Middle frontal gyrus (tissue), 1 donor: ENCODE data around the gene PNMA8C.

Experiments
- DNase-seq: peaks from one replicate; pipeline ENCODE4 v3.0.0-alpha.2; 2015; ENCODE audit warnings: low spot score; ENCODE audit errors: extremely low spot score

PNMA8C gene

GRCh38 chr19:46428239-46429135, at the start of gene PNMA8C:
Gene PNMA8C (minus strand): TSS chr19:46428936. CDS start chr19:46428359, 577 bp downstream.
- DNase-seq = peak; percentile 75

GRCh38 chr19:46475986-46476385, 47.2 kb upstream of the PNMA8C start:
- DNase-seq = no peak

DNA sequence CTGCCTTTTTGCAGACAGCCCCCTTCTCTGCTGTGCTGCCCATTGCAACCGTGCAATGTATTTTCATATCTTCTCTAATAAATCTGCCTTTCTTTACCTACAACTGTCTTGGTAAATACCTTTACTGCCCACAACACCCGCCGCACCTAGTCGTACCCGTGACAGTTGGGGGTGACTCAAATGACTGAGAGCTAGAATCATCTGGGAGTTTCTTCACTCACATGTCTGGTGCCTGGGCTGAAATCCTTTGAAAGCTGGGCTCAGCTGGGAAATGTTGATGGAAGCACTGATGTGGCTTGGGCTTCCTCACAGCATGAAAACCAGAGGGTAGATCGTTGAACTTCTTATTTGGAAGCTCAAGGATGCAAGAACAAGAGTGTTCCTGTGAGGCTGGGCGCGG, 45.5 kb upstream of the PNMA8C start:
- no peak for DNase-seq

- DNase-seq = no peak
Measured at GRCh38 chr19:46472592-46472991, 43.9 kb upstream of the PNMA8C start.

DNA sequence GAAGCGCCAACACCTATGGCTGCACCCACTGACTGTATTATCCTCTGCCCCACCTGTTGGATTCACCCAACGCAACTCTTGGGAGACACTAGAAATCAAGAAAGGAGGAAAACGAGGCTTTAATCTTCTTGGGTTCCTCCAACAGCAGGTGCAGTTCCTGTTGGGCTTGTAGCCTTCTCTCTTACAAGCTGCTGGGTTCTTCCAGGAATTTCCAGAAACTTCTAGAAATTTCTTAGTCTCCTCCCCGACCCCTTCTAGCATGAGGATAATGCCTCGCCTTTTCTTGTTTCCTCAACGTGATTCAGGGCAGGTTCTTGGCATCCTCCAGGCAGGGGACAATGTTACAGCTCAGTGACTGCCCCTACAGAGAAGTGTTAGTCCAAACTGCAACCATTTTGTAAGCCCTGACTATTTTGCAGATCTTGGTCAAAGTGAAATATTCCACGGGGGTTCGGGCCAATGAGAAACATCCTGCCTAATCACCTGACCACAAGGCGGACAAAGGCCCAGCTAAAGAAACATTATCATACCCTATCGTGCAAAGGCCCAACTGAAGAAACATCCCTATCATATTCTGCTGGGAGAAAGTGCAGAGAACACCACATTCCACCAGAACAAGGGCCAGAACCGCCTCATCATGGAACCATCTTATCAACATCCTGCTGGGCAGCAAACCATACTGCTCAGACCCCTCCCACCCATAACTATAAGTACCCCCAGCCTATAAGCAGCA, 43.2 kb upstream of the PNMA8C start:
- DNase-seq = no peak

- peak; percentile 73 for DNase-seq
Measured at GRCh38 chr19:46471116-46471733, 42.5 kb upstream of the PNMA8C start, which contains the start of gene PNMA8A. Gene PNMA8A (minus strand): TSS chr19:46471563. CDS start chr19:46471035, 528 bp downstream.

GRCh38 chr19:46470376-46470775, 41.6 kb upstream of the PNMA8C start:
- no peak for DNase-seq

GRCh38 chr19:46469541-46470185, 40.9 kb upstream of the PNMA8C start:
- DNase-seq = no peak

DNA sequence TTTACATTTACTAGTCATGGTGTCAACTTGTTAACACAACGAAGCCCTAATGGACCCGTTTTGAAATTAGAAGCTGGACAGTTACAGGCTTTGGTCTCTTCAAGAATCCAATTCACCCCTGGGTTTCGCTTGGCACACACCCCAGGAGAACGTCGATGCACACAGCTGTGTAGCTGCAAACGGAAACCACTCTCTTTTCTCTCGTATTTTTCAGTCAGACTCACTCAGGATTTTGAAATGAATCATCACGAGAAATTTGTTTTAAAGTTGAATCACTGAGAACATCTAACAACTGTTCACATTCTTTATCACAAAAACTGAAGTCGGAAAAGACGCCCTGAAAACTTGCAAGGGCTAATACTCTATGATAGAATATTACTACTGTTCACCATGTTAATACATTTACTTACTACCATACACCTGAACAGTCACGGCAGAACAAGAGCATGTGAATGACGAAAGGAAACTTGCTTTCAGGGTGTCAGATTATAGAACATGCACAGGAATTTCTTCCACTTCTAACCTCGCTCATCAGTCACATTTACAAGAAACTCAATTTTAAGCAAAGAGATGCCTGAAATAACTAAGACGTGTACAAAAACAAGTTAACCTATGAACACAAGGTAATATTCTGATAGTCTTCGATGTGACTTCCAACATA, 37.9 kb upstream of the PNMA8C start:
- DNase-seq = no peak

- no peak for DNase-seq
Measured at GRCh38 chr19:46463516-46463915, 34.8 kb upstream of the PNMA8C start.

DNA sequence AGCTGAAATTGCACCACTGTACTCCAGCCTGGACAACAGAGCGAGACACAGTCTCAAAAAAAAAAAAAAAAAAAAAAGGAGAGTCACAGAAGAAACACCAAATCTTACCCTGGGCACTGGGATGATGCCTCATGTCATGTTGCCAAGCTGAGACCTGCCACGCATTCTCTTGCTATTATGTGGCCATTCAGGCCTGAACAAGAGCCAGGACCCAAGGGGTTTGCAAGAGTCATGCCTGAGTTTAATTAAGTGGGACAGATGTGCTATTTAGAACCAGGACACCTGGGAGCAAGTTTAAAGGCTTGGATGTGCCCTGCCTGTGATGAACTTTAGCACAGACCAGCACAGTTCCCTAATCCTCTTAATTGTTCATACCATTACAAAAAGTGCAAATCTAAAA, 32.8 kb upstream of the PNMA8C start:
- DNase-seq = no peak

DNA sequence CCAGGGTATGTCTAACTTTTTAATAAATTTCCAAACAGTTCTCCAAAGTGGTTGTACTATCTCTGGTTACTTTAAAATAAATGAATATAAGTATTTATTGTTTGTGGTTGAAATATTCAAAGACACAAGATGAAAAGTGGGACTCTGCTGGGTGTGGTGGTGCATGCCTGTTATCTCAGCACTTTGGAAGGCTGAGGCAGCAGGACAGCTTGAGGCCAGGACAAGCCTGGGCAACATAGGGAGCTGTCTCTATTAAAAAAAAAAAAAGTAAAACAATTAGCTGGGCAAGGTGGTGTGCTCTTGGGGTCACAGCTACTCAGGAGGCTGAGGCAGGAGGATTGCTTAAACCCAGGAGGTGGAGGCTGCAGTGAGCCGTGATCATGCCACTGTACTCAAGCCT, 32.2 kb upstream of the PNMA8C start:
- no peak for DNase-seq

GRCh38 chr19:46460055-46460454, 31.3 kb upstream of the PNMA8C start:
- no peak for DNase-seq

DNA sequence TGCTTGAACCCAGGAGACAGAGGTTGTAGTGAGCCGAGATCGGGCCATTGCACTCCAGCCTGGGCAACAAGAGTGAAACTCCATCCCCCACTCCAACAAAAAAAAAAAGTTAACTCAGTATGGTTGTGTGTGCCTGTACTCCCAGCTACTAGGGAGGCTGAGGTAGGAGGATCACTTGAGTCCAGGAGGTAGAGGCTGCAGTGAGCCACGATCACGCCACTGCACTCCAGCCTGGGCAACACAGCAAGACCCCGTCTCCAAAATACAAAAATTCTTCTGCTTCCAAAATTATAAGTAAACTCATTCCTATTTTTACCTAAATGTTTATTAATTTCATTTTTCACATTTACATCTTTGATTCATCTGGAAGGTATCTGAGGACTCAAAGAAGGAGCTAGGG, 28.2 kb upstream of the PNMA8C start:
- DNase-seq = no peak

GRCh38 chr19:46454244-46454643, 25.5 kb upstream of the PNMA8C start:
- DNase-seq = no peak

DNA sequence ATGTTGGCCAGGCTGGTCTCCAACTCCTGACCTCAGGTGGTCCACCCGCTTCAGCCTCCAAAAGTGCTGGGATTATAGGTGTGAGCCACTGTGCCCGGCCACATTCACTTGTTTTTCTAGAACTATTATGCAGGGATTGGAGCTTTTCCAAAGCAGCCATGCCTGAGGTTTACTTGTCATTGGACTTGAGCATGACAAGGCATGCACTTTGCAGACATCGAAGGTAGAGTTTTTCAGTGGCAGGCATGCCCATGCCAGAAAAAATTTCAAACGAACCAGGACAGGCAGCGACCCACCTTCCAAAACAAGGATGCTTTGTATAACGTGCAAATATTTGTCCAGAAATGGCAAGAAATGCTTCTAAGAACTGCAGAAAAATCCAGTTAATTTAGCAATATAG, 24.9 kb upstream of the PNMA8C start:
- no peak for DNase-seq

DNA sequence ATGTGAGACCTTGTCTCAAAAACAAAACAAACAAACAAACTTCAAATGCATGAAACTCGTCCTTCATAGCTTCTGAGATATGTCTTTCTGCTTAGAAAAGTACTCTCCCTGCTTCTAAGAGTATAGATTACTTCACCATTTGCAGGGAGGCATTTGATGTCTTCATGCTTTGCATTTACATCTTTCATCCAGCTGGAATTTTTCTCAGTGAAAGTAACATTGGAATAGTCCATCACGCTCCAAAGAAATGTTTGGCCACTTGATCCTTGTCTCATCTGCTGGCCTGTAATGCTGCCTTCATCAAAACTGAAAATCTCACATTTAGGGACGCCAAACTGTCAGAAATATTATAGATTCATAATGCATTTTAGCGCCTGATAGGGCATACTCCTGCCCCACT, 23.4 kb upstream of the PNMA8C start:
- no peak for DNase-seq

GRCh38 chr19:46451352-46451751, 22.6 kb upstream of the PNMA8C start:
- no peak for DNase-seq

DNA sequence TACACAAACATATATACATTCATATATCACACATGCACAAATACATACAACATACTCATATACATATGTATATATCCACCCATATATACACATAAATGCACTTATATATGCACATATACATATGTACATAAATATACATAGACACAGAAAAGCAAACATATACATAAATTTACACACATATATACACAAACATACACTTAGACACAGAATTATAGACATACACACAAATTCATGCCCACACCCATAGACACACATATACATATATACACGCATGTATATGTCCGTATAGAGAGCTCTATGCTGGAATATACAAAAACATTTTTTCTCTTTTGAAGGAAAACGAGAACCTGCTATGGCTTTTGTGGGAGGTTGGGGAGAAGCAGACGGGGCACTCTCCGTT, 22.0 kb upstream of the PNMA8C start:
- DNase-seq = no peak

DNA sequence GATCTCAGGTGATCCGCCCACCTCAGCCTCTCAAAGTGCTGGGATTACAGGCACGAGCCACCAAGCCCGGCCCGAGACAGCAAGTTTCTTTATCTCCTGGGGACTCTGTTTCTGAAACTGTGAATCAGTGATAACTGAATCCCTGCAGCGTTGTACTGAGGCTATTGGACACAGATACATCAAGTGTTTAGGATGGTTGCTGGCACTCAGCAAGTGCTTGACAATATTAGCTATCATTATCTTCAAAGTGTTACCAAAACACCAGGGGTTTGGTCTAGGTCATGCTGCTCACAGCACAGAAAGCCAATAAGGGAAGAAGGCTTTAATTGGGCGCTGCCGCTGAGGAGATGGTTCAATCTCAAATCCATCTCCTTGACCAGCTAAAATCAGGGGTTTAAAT, 20.5 kb upstream of the PNMA8C start:
- no peak for DNase-seq

- DNase-seq = no peak
Measured at GRCh38 chr19:46448601-46449000, 19.9 kb upstream of the PNMA8C start.
